ENCODE measurements around the gene KCTD5.

KCTD5 gene

GRCh38 chr16:2713985-2714774 lies 31.9 kb downstream of the KCTD5 start (continued):
- TF ChIP-seq ZNF645 (tag by site-specific recombination; IDR thresholded peaks at IDR 0.05): no peak
- TF ChIP-seq ZNF785 (tag by site-specific recombination; IDR thresholded peaks at IDR 0.05): no peak
- no peak for TF ChIP-seq PRDM1 (tag by site-specific recombination; IDR thresholded peaks at IDR 0.05)
- no peak for TF ChIP-seq ZNF394 (tag by site-specific recombination; IDR thresholded peaks at IDR 0.05; ENCODE audit: borderline replicate concordance)
- TF ChIP-seq ZNF341 (tag by site-specific recombination; IDR thresholded peaks at IDR 0.05; ENCODE audit: low read depth): no peak
- TF ChIP-seq ZNF600 (tag by site-specific recombination; IDR thresholded peaks at IDR 0.05): no peak
- TF ChIP-seq ZNF266 (tag by site-specific recombination; IDR thresholded peaks at IDR 0.05; ENCODE audit: low read depth): no peak
- no peak for TF ChIP-seq ZSCAN4 (tag by site-specific recombination; IDR thresholded peaks at IDR 0.05)
- no peak for TF ChIP-seq YY1 (tag by site-specific recombination; IDR thresholded peaks at IDR 0.05)
- TF ChIP-seq ZNF211 (tag by site-specific recombination; IDR thresholded peaks at IDR 0.05; ENCODE audit: low read depth): no peak
- no peak for TF ChIP-seq TRIM28 (IDR thresholded peaks at IDR 0.05; ENCODE audit: borderline replicate concordance, low read length)

- Histone ChIP-seq H3K9me3 (ENCODE audit: control insufficient read depth, insufficient read depth, low read depth, low read length) (no peaks in the 10 kb centered on the region), H3K36me3 (ENCODE audit: control insufficient read depth in 2 of 2, insufficient read depth in 1 of 2, low read length in 2 of 2) (peaks cover 0 to 6% of the 10 kb centered on the region in 2 experiments; a peak in 1 of 3 replicates), H3K4me3 (ENCODE audit: low read depth, low read length) (no peak overlapping the region), H3K27ac (ENCODE audit: extremely low read depth, low read depth, low read length) (no peak overlapping the region), H3K4me1 (ENCODE audit: control insufficient read depth, insufficient read depth, low read length) (no peaks in the 10 kb centered on the region)
- no peak for TF ChIP-seq ZNF837 (tag by site-specific recombination; IDR thresholded peaks at IDR 0.05)
- TF ChIP-seq ZNF704 (tag by site-specific recombination; IDR thresholded peaks at IDR 0.05): no peak
- TF ChIP-seq ZNF18 (tag by site-specific recombination; IDR thresholded peaks at IDR 0.05): no peak
- TF ChIP-seq ZNF114 (tag by site-specific recombination; IDR thresholded peaks at IDR 0.05): no peak
- TF ChIP-seq ZFHX2 (tag by site-specific recombination; conservative IDR thresholded peaks at IDR 0.05): 0 out of 2 replicates have a peak, but pooled peaks have one; percentile 15
- no peak for TF ChIP-seq ZNF560 (tag by site-specific recombination; IDR thresholded peaks at IDR 0.05; ENCODE audit: borderline replicate concordance)
- ChIA-PET POLR2A (no interaction called here), CTCF (no interaction called here)
These were observed 32.7 kb downstream of the KCTD5 start for GRCh38 chr16:2715064-2715463.

- Histone ChIP-seq H3K9me3 (ENCODE audit: control insufficient read depth, insufficient read depth, low read depth, low read length) (no peaks in the 10 kb centered on the region), H3K4me3 (ENCODE audit: low read depth, low read length) (no peak overlapping the region), H3K4me1 (ENCODE audit: control insufficient read depth, insufficient read depth, low read length) (no peaks in the 10 kb centered on the region), H3K36me3 (ENCODE audit: control insufficient read depth in 2 of 2, insufficient read depth in 1 of 2, low read length in 2 of 2) (peaks cover 0 to 3% of the 10 kb centered on the region in 2 experiments; a peak in 1 of 3 replicates), H3K27ac (ENCODE audit: extremely low read depth, low read depth, low read length) (no peak overlapping the region)
- POLR2A ChIA-PET: no interaction called here
- TF ChIP-seq REST (tag by site-specific recombination; IDR thresholded peaks at IDR 0.05): peak; percentile 93
- TF ChIP-seq ZNF670 (tag by site-specific recombination; IDR thresholded peaks at IDR 0.05; ENCODE audit: low read depth): no peak
- CTCF ChIA-PET: no interaction called here
These were observed 33.2 kb downstream of the KCTD5 start for GRCh38 chr16:2715519-2715918.
